Measurements from ENCODE around the gene DDOST.
"Not testable (repeated sequence)": the region's sequence is repeated elsewhere in the genome, so short reads cannot be mapped to it uniquely, and the experiment has no call there.

The DDOST gene

DNA sequence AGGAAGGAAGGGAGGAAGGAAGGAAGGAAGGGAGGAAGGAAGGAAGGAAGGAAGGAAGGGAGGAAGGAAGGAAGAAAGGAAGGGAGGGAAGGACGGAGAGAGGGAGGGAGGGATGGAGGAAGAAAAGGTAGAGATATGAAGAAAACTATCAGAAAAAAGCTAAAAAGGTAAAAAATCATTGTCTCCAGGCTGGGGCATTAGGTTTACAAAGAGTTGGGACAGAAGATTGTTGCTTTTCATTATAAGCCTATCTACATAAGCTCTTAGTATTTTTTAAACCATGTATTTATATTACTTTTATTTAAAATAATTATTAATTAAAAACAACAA, 35.1 kb downstream of the DDOST start:
- Mint-ChIP-seq H3K27me3 (peaks cover 7% of the 10 kb centered on the region), H3K9me3 (no peaks in the 10 kb centered on the region), H3K4me3 (no peak overlapping the region), H3K36me3 (no peaks in the 10 kb centered on the region), H3K27ac (no peak overlapping the region), H3K4me1 (no peaks in the 10 kb centered on the region)

DNA sequence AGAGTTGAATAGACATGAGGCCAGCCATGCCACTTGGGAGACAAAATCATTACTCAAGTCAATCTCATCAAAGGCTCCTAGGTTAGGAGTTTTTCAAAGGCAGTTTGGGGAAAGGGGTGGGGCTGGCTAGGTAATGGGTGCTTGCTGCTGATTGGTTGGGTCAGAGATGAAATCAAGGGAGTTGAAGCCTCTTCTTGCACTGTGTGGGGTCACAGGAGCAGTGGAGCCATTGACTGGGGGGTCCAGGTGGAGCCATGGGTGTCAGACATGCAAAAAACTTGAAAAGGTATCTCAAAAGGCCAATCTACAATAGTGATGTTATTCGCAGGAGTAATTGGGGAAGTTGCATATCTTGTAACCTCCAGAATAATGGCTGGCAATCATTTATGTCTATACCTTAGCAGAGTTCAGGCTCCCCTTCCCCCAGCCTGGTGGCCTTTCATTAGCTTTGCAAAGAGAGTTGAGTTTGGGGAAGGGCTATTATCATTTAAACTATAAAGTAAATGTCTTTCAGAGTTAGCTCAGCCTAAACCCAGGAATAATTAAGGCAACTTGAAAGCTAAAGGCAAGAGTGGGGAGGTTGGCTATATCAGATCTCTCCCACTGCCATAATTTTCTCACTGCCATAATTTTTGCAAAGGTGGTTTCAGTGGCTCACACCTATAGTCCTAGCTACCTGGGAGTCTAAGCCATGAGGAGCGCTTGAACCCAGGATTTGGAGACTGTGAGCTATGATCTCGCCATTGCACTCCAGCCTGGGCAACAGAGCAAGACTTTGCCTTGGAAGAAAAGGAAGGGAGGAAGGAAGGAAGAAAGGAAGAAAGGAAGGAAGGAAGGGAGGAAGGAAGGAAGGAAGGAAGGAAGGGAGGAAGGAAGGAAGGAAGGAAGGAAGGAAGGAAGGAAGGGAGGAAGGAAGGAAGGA, 35.7 kb downstream of the DDOST start:
- Mint-ChIP-seq H3K4me3 (no peak overlapping the region), H3K4me1 (no peaks in the 10 kb centered on the region), H3K27ac (no peak overlapping the region), H3K36me3 (no peaks in the 10 kb centered on the region), H3K27me3 (peaks cover 7% of the 10 kb centered on the region), H3K9me3 (no peaks in the 10 kb centered on the region)

DNA sequence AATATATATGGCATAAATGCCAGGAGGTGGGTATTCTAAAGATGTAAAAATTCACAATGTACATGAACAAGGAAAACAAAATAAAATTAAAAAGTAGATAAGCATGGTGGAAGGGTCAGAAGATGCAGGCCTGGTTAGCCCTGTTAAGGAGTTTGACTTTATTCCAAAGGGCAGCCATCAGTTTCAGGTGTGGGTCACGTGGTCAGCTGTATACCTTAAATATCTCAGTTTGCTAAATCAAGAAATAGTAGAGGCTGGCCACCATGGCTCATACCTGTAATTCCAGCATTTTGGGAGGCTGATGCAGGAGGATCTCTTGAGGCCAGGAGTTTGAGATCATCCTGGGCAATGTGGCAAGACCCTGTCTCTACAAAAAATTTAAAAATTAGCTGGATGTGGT, 36.5 kb downstream of the DDOST start:
- Mint-ChIP-seq H3K27ac (no peak overlapping the region), H3K4me1 (no peaks in the 10 kb centered on the region), H3K27me3 (peaks cover 9% of the 10 kb centered on the region), H3K9me3 (no peaks in the 10 kb centered on the region), H3K36me3 (no peaks in the 10 kb centered on the region), H3K4me3 (no peak overlapping the region)

DNA sequence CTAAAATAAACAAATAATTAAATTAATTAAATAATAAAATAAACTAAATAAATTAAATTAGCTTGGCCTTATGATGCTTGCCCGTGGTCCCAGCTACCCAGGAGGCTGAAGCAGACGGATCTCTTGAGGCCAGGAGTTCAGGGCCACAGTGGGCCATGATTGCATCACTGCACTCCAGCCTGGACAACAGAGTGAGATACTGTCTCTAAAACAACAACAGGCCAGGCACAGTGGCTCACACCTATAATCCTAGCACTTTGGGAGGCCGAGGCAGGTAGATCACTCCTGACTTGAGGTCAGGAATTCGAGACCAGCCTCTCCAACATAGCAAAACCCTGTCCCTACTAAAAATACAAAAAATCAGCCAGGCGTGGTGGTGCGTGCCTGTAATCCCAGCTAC, 40.2 kb downstream of the DDOST start:
- H3K4me3 Mint-ChIP-seq, result no peak overlapping the region
- peaks cover 3% of the 10 kb centered on the region for H3K4me1 Mint-ChIP-seq
- no peaks in the 10 kb centered on the region for H3K9me3 Mint-ChIP-seq
- H3K36me3 Mint-ChIP-seq, result no peaks in the 10 kb centered on the region
- H3K27me3 Mint-ChIP-seq, result peaks cover 6% of the 10 kb centered on the region
- no peak overlapping the region for H3K27ac Mint-ChIP-seq

DNA sequence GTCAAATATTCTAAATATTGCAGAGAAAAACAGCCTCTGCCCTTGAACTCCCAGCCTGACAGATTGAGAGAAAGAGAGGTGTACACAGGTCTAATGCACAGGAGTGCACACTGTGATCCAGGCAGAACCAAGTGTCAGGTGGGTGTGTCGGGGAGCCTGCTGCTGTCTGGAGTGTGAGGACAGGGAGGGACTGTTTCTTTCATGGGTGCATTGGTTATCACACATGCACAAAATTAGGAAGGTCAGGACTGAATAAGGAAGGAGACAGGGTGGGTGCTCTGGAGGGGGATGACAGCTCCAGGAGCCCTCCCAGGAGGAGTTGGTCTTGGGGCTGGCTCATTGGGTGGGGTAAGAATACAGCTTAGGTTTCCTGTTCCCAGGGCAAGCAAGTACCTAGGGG, 41.2 kb downstream of the DDOST start:
- no peaks in the 10 kb centered on the region for H3K9me3 Mint-ChIP-seq
- H3K27ac Mint-ChIP-seq, result no peak overlapping the region
- no peak overlapping the region for H3K4me3 Mint-ChIP-seq
- H3K36me3 Mint-ChIP-seq, result no peaks in the 10 kb centered on the region
- H3K27me3 Mint-ChIP-seq, result peaks cover 2% of the 10 kb centered on the region
- peaks cover 3% of the 10 kb centered on the region for H3K4me1 Mint-ChIP-seq

DNA sequence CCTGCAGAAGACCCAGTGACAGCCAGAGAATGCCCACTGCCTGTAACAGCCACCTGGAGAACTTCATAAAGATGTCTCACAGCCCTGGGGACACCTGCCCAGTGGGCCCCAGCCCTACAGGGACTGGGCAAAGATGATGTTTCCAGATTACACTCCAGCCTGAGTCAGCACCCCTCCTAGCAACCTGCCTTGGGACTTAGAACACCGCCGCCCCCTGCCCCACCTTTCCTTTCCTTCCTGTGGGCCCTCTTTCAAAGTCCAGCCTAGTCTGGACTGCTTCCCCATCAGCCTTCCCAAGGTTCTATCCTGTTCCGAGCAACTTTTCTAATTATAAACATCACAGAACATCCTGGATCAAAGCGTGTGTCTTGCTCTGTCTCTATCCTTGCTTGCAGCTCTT, 42.6 kb downstream of the DDOST start:
- no peak overlapping the region for H3K27ac Mint-ChIP-seq
- peaks cover 3% of the 10 kb centered on the region for H3K4me1 Mint-ChIP-seq
- H3K4me3 Mint-ChIP-seq, result no peak overlapping the region
- H3K36me3 Mint-ChIP-seq, result no peaks in the 10 kb centered on the region
- no peaks in the 10 kb centered on the region for H3K9me3 Mint-ChIP-seq
- H3K27me3 Mint-ChIP-seq, result peaks cover 2% of the 10 kb centered on the region

DNA sequence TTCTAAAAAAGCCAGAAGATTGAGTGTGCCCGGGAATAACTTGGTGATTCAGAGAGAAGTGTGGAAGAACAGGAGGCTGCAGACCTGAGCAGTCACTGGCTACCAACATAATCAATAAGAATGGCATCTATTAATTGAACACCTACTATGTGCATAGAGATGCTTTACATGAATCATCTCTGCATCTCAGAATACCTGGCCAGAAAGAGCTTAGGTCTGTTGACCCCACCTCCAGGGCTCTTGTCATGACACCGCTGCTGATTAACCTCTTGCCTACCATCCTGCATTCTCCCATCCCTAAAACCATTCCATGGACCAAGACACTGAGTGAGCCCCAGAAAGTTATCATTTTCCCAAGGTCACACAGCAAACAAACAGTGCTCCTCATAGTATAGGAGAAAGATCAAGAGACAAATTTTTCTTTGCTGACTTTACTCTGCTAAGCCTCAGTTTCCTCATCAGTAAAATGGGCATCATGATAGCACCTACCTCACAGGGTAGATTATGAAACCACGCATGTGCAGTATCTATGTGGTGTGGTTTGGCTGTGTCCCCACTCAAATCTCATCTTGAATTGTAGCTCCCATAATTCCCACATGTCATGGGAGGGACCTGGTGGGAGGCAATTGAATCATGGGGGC, 44.2 kb downstream of the DDOST start:
- no peaks in the 10 kb centered on the region for H3K9me3 Mint-ChIP-seq
- H3K4me1 Mint-ChIP-seq, result peaks cover 3% of the 10 kb centered on the region
- no peak overlapping the region for H3K4me3 Mint-ChIP-seq
- H3K36me3 Mint-ChIP-seq, result no peaks in the 10 kb centered on the region
- no peak overlapping the region for H3K27ac Mint-ChIP-seq
- peaks cover 2% of the 10 kb centered on the region for H3K27me3 Mint-ChIP-seq

DNA sequence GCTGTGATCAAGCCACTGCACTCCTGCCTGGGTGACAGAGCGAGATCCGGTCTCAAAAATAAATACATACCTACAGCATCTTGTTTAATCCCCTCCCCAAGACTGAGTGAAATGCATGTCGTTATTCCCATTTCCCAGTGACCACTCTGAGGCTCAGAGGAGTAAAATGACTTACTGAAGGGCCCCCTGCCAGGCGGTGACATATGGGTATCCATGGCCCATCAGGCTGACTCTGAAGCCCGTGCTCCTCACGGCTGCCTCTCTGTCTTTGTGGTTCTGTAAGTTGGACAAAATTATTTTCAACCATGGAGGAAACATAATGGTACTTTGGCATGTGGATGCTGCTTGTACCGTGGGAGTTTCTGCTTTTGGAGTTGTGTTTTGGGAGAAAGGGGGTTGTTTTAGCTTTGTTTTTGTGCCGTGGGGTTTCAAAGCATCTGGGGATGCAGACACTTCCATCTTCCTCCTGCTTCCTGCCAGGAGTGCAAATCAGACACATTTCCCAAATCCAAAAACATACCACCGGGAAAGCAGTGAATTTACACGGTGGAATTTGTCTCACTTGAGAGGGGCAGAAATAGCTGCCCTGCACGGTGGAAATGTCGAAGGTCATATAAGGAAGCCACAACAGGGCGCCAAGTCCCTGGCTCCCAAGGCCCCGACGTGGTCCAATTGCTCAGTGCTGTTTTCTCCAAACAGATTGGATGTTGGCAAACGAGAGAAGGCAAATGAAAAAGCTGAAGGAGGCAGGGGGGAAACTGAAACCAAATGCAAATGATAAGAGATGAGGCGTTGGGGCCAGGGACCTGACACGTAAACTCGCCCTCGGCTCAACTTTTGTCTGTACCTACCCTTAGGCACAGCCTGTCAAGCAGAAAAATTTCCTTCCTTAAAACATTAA, 45.0 kb downstream of the DDOST start:
- no peak overlapping the region for H3K27ac Mint-ChIP-seq

DNA sequence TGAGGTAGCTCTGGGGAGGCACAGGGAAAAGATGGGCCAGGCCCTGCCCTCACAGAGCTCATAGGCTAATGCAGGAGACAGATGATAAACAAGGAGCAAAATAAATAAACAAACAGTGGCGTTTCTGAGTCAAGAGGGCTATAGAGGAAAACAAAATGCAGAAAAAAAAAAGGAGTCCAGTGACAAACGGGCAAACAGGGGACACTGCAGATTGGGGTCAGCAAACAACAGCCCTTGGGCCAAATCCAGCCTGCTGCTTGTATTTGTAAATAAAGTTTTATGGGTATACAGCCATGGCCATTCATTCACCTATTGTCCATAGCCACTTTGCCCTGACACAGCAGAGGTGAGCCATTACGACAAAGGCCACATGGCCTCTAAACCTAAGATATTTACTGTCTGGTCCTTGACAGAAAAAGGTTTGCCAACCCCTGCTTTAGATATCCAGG, 47.0 kb downstream of the DDOST start:
- Mint-ChIP-seq H3K4me1 (peaks cover 3% of the 10 kb centered on the region), H3K27ac (no peak overlapping the region), H3K36me3 (no peaks in the 10 kb centered on the region), H3K9me3 (no peaks in the 10 kb centered on the region), H3K27me3 (no peaks in the 10 kb centered on the region), H3K4me3 (no peak overlapping the region)

More for the DNA sequence above, 45.0 kb downstream of the DDOST start:
- Mint-ChIP-seq H3K4me1 (peaks cover 3% of the 10 kb centered on the region), H3K36me3 (no peaks in the 10 kb centered on the region), H3K9me3 (no peaks in the 10 kb centered on the region), H3K27me3 (peaks cover 2% of the 10 kb centered on the region), H3K4me3 (no peak overlapping the region)

DNA sequence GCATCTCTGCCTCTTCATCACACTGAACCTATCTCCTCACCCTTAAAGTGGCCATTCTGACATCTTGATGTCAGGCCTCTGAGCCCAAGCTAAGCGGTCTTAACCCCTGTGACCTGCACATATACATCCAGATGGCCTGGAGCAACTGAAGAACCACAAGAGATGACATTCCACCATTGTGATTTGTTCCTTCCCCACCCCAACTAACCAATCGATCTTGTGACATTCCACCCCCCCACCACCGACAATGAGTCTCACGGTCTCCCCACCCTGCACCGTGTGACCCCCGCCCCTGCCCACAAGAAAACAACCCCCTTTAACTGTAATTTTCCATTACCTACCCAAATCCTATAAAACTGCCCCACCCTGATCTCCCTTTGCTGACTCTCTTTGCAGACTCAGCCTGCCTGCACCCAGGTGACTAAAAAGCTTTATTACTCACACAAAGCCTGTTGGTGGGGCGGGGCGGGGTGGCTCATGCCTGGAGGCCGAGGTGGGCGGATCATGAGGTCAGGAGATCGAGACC, 48.9 kb downstream of the DDOST start:
- peak overlapping the region; percentile 30 for H3K27ac Mint-ChIP-seq
- no peaks in the 10 kb centered on the region for H3K36me3 Mint-ChIP-seq
- H3K27me3 Mint-ChIP-seq, result no peaks in the 10 kb centered on the region
- H3K9me3 Mint-ChIP-seq, result no peaks in the 10 kb centered on the region
- H3K4me3 Mint-ChIP-seq, result no peak overlapping the region
- peaks cover 3% of the 10 kb centered on the region for H3K4me1 Mint-ChIP-seq

DNA sequence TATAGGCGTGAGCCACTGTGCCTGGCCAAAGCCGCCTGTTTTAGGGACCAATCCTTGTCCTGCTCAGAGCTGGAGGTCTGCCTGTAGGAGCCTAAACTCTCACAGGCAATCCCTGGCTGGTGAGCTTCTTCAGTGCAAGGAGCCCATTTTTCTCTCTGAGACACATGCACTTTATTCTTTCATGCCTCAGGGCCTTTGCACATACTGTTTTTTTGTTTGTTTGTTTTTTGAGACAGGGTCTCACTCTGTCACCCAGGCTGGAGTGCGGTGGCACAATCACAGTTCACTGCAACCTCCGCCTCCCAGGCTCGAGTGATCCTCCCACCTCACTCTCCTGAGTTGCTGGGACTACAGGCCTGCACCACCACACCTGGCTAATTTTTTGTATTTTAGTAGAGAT, 49.5 kb downstream of the DDOST start:
- H3K27ac Mint-ChIP-seq, result no peak overlapping the region
- no peaks in the 10 kb centered on the region for H3K9me3 Mint-ChIP-seq
- H3K36me3 Mint-ChIP-seq, result no peaks in the 10 kb centered on the region
- peaks cover 2% of the 10 kb centered on the region for H3K4me1 Mint-ChIP-seq
- no peak overlapping the region for H3K4me3 Mint-ChIP-seq
- H3K27me3 Mint-ChIP-seq, result no peaks in the 10 kb centered on the region

DNA sequence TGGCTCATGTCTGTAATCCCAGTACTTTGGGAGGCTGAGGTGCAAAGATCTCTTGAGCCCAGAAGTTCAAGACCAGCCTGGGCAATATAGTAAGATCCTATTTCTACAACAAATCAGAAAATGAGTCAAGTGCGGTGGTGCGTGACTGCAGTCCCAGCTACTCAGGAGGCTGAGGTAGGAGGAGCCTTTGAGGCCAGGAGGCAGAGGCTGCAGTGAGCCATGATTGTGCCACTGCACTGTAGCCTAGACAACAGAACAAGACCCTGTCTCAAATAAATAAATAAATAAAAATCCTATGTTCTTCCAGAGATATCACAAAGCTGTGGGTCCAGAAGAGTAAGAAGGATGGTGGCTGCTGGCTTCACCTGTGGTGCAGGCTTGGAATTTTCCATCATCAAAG, 50.2 kb downstream of the DDOST start:
- H3K9me3 Mint-ChIP-seq, result no peaks in the 10 kb centered on the region
- no peaks in the 10 kb centered on the region for H3K4me1 Mint-ChIP-seq
- no peaks in the 10 kb centered on the region for H3K27me3 Mint-ChIP-seq
- H3K36me3 Mint-ChIP-seq, result no peaks in the 10 kb centered on the region
- H3K27ac Mint-ChIP-seq, result no peak overlapping the region
- no peak overlapping the region for H3K4me3 Mint-ChIP-seq

DNA sequence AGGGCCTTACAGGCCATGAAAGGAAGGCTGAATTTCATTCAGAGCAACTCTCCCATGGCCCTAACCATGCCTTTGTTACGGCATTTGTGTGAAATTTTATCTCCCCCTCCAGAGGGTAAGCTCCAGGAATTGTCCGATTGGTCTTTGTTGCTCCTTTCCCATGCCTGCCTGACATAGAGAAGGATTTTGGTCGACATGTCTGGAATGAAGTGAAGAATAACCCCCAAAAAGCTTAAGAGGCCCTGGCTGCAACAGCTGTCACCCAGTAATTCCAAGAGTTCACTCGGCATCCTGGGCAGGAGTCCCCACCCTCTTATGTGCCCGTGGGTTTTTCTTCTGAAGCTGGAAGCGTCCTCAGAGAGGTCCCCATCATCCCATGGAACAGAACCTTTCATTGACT, 51.6 kb downstream of the DDOST start:
- Mint-ChIP-seq H3K4me1 (no peaks in the 10 kb centered on the region), H3K27me3 (peaks cover 3% of the 10 kb centered on the region), H3K27ac (no peak overlapping the region), H3K36me3 (no peaks in the 10 kb centered on the region), H3K4me3 (no peak overlapping the region), H3K9me3 (no peaks in the 10 kb centered on the region)

DNA sequence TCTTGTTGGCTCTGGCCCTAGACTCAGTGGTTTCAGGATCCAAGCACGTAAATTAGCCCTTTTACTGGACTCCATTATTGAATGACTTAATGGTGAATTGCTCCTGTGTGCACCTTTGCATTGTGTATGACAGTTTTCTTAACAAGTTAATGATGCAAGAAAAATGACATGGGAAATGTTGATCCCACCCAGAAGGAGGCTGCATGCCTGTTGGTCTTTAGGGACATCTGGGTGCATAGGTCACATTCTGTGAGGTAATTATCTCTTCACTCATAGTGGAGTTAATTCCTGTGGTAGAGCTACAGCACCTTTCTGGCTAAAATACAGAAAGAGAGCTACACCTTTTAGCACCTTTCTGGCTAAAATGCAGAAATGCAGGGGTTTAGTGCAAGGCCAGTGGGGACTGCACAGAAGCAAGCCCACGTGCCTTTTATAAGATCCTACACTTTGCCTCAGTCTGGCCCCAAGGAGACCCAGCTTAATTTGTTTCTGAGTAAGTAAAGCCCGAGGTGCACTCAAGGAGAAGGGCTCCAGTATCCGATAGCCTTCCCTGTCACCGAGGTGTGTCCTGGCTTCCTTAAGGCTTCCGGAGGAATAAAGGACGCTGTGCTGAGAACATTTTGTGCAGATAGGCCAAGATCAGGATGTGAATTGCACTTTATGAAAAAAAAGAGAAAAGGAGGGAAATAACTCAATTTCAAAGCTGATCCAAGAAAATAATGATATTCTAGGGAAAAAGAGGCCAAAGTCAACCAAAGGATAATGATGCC, 54.2 kb downstream of the DDOST start:
- not testable (repeated sequence) for H3K4me3 Mint-ChIP-seq, H3K36me3 Mint-ChIP-seq, H3K27me3 Mint-ChIP-seq, H3K9me3 Mint-ChIP-seq, H3K27ac Mint-ChIP-seq, H3K4me1 Mint-ChIP-seq

DNA sequence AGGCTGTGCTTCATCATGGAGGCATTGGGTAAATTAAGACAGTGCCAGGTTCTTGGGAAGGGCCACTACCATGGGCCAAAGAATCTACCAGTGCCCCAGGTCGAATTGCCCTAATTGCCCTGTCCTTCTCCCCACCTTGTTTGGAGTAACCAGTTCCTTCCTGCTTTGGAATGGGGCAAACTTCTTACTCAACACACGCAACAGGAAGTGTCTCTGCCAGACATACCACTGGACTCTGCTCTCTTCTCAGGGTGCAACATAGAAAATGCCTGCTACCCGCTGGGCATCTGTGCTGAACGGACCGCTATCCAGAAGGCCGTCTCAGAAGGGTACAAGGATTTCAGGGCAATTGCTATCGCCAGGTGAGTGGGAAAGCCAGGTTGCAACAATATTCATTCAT, 56.5 kb downstream of the DDOST start:
- Mint-ChIP-seq H3K36me3 (no peaks in the 10 kb centered on the region), H3K27me3 (peaks cover 3% of the 10 kb centered on the region), H3K4me3 (no peak overlapping the region), H3K9me3 (no peaks in the 10 kb centered on the region), H3K27ac (no peak overlapping the region), H3K4me1 (no peaks in the 10 kb centered on the region)

Data from activated naive CD4-positive, alpha-beta T cell treated with anti-CD3 and anti-CD28 coated beads, Interleukin-2, amount 50 U/mL, for 24 hours (primary cell).